Osteocyte (in vitro differentiated cells): ENCODE measurements around the gene DGKE. TPM values are rescaled to one million over a fixed set of nuclear protein-coding genes. Genes with fewer than 3 reads are reported as not detected.

ENCODE experiments used
- DNase-seq: peaks from one replicate; pipeline ENCODE4 v3.0.0; 2021; ENCODE audit warnings: mixed read lengths; ENCODE audit not compliant: unreplicated experiment; ENCODE audit errors: extremely low spot score
- H3K27ac Mint-ChIP-seq: one replicate; pipeline ENCODE4 v1.8.0; 2021; ENCODE audit warnings: mild to moderate bottlenecking, mixed read lengths; ENCODE audit not compliant: unreplicated experiment
- H3K27me3 Mint-ChIP-seq: one replicate; pipeline ENCODE4 v1.8.0; 2021; ENCODE audit warnings: mixed read lengths; ENCODE audit not compliant: unreplicated experiment
- H3K36me3 Mint-ChIP-seq: one replicate; pipeline ENCODE4 v1.8.0; 2021; ENCODE audit warnings: mixed read lengths; ENCODE audit not compliant: unreplicated experiment
- H3K4me1 Mint-ChIP-seq: one replicate; pipeline ENCODE4 v1.8.0; 2021; ENCODE audit warnings: mixed read lengths; ENCODE audit not compliant: unreplicated experiment
- H3K4me3 Mint-ChIP-seq: one replicate; pipeline ENCODE4 v1.8.0; 2021; ENCODE audit warnings: mild to moderate bottlenecking, moderate library complexity, mixed read lengths; ENCODE audit not compliant: unreplicated experiment
- H3K9me3 Mint-ChIP-seq: one replicate; pipeline ENCODE4 v1.8.0; 2021; ENCODE audit warnings: mixed read lengths; ENCODE audit not compliant: unreplicated experiment
- CTCF ChIP-seq: fragments of 200-600 bp; sonication (generic); IDR thresholded peaks from 2 replicates; pipeline ENCODE4 v1.5.0; 2021; ENCODE audit warnings: antibody characterized with exemption, mild to moderate bottlenecking, moderate library complexity
- total RNA-seq: library from RNA; stranded (reverse); gene quantifications from 2 replicates; pipeline ENCODE4 v1.2.1, GENCODE V29; 2021

Gene DGKE
- total RNA-seq, 1 donor from 2014 or later, result 6.6 TPM

DNA sequence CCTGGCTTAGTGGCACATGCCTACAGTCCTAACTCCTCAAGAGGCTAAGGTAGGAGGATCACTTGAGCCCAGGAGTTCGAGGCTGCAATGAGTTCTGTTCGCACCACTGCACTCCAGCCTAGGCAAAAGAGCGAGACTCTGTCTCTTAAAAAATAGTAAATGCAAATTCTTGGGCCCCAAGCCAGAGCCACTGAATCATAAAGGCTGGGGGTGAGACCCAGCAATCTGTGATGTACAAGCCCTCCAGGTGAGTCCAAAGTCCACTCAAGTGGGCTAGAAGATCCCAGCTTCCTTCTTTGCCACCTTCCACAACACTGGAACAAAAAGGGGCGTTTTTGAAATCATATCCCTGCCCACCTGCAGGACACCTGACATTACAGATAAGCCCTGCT, 63.0 kb downstream of the DGKE start:
- Mint-ChIP-seq H3K36me3 (peaks cover 46% of the 10 kb centered on the region), H3K27me3 (no peaks in the 10 kb centered on the region), H3K9me3 (no peaks in the 10 kb centered on the region), H3K27ac (no peak overlapping the region), H3K4me3 (no peak overlapping the region), H3K4me1 (peaks cover 4% of the 10 kb centered on the region)
- no peak for TF ChIP-seq CTCF
- no peak for DNase-seq

- H3K27me3 Mint-ChIP-seq, result no peaks in the 10 kb centered on the region
- peaks cover 13% of the 10 kb centered on the region for H3K4me1 Mint-ChIP-seq
- TF ChIP-seq CTCF, result no peak
- no peak overlapping the region for H3K4me3 Mint-ChIP-seq
- no peak for DNase-seq
- H3K36me3 Mint-ChIP-seq, result peaks cover 45% of the 10 kb centered on the region
- no peak overlapping the region for H3K27ac Mint-ChIP-seq
- H3K9me3 Mint-ChIP-seq, result no peaks in the 10 kb centered on the region
These were observed 63.9 kb downstream of the DGKE start for GRCh38 chr17:56897646-56898424.

DNA sequence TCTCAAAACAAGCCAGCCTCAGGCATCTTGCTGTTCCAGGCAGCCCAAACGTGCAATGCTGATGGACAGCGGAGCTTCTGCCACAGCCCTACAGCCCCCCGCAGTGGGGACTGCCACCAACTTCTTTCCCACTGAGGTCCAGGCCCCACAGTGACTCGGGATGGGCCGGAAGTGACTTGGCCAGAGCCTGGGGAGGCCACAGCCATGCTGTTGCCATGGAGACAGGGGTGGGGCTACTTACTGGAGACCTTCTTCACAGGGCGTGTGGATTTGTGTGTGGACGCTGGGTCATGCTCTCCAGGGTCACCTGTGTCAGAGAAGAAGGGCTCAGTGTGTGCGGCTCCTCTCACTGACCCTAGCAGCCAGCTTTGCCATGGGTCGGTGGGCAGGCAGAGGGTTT, 64.9 kb downstream of the DGKE start:
- DNase-seq, result no peak
- H3K9me3 Mint-ChIP-seq, result no peaks in the 10 kb centered on the region
- TF ChIP-seq CTCF, result no peak
- no peak overlapping the region for H3K4me3 Mint-ChIP-seq
- H3K27ac Mint-ChIP-seq, result no peak overlapping the region
- H3K4me1 Mint-ChIP-seq, result peaks cover 13% of the 10 kb centered on the region
- no peaks in the 10 kb centered on the region for H3K27me3 Mint-ChIP-seq
- H3K36me3 Mint-ChIP-seq, result peaks cover 47% of the 10 kb centered on the region

DNA sequence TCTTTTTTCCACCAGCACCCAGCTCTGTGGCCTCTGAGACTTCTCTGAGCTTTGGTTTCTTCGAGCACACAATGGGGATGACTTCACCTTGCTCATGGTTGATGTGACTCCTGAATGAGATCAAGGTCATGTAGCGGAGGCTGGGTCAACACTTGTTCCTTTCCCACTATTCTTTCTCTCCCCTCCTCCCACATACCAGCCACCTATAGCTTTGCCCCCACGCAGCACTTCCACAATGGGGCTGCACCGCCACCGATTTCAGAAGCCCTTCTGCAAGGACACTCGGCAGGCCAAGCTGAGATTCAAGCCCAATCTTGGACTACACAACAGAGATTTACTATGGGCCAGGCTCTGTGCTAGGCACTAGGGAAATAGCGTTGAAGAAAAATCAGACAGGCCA, 65.5 kb downstream of the DGKE start:
- no peak for TF ChIP-seq CTCF

GRCh38 chr17:56902348-56902747, 68.4 kb downstream of the DGKE start:
- H3K27ac Mint-ChIP-seq, result peak overlapping the region; percentile 57
- H3K4me3 Mint-ChIP-seq, result no peak overlapping the region
- TF ChIP-seq CTCF, result no peak
- H3K9me3 Mint-ChIP-seq, result peaks cover 4% of the 10 kb centered on the region
- H3K27me3 Mint-ChIP-seq, result no peaks in the 10 kb centered on the region
- DNase-seq, result no peak
- H3K4me1 Mint-ChIP-seq, result peaks cover 13% of the 10 kb centered on the region
- peaks cover 57% of the 10 kb centered on the region for H3K36me3 Mint-ChIP-seq

More for the DNA sequence above, 65.5 kb downstream of the DGKE start:
- Mint-ChIP-seq H3K27ac (no peak overlapping the region), H3K4me3 (no peak overlapping the region), H3K36me3 (peaks cover 50% of the 10 kb centered on the region), H3K4me1 (peaks cover 13% of the 10 kb centered on the region), H3K27me3 (no peaks in the 10 kb centered on the region), H3K9me3 (peaks cover 4% of the 10 kb centered on the region)
- DNase-seq, result no peak
